ENCODE results near the gene EML3.
"Not testable (repeated sequence)": the region's sequence is repeated elsewhere in the genome, so short reads cannot be mapped to it uniquely, and the experiment has no call there.

EML3 gene

GRCh38 chr11:62573006-62573591 lies 39.5 kb downstream of the EML3 start:
- DNase-seq (ENCODE audit: low spot score) = no peak

GRCh38 chr11:62572431-62572830 lies 40.1 kb downstream of the EML3 start:
- DNase-seq (ENCODE audit: low spot score) = no peak

- DNase-seq (ENCODE audit: low spot score) = not testable (repeated sequence)
Measured at GRCh38 chr11:62571493-62571892, 41.1 kb downstream of the EML3 start.

GRCh38 chr11:62570903-62571302 lies 41.7 kb downstream of the EML3 start:
- DNase-seq (ENCODE audit: low spot score) = not testable (repeated sequence)

- DNase-seq (ENCODE audit: low spot score) = no peak
Measured at GRCh38 chr11:62569611-62570010, 43.0 kb downstream of the EML3 start.

- DNase-seq (ENCODE audit: low spot score) = no peak
Measured at GRCh38 chr11:62567018-62567633, 45.4 kb downstream of the EML3 start.

GRCh38 chr11:62566247-62566646 lies 46.3 kb downstream of the EML3 start:
- DNase-seq (ENCODE audit: low spot score) = no peak

GRCh38 chr11:62565100-62565802 lies 47.3 kb downstream of the EML3 start:
- no peak for DNase-seq (ENCODE audit: low spot score)

GRCh38 chr11:62561677-62562230 lies 50.8 kb downstream of the EML3 start:
- DNase-seq (ENCODE audit: low spot score) = not testable (repeated sequence)

- peak; percentile 95 for DNase-seq (ENCODE audit: low spot score)
Measured at GRCh38 chr11:62560566-62561103, 51.9 kb downstream of the EML3 start.

- DNase-seq (ENCODE audit: low spot score) = not testable (repeated sequence)
Measured at GRCh38 chr11:62559626-62560025, 52.9 kb downstream of the EML3 start.

GRCh38 chr11:62559204-62559603 lies 53.4 kb downstream of the EML3 start:
- no peak for DNase-seq (ENCODE audit: low spot score)

GRCh38 chr11:62558669-62559068 lies 53.9 kb downstream of the EML3 start:
- DNase-seq (ENCODE audit: low spot score) = no peak

GRCh38 chr11:62556875-62557631 lies 55.5 kb downstream of the EML3 start:
- no peak for DNase-seq (ENCODE audit: low spot score)

- DNase-seq (ENCODE audit: low spot score) = peak; percentile 93
Measured at GRCh38 chr11:62556108-62556874, 56.3 kb downstream of the EML3 start.

- no peak for DNase-seq (ENCODE audit: low spot score)
Measured at GRCh38 chr11:62555464-62556107, 57.0 kb downstream of the EML3 start.

- no peak for DNase-seq (ENCODE audit: low spot score)
Measured at GRCh38 chr11:62554387-62555167, 58.0 kb downstream of the EML3 start.

- DNase-seq (ENCODE audit: low spot score) = peak; percentile 85
Measured at GRCh38 chr11:62553839-62554361, 58.7 kb downstream of the EML3 start.

- peak; percentile 93 for DNase-seq (ENCODE audit: low spot score)
Measured at GRCh38 chr11:62553080-62553838, 59.3 kb downstream of the EML3 start.
